Fibroblast of lung (primary cell): ENCODE data around the gene UNC13C. TPM values are rescaled to one million over a fixed set of nuclear protein-coding genes. Genes with fewer than 3 reads are reported as not detected.

Experiments
- DNase-seq, 2 donors: peaks; one replicate each; pipeline versions ENCODE4 v3.0.0 to v3.0.0-alpha.2; 2010; ENCODE audit warnings: low read depth in 2 of 2
- H2AFZ ChIP-seq: 2 replicates; pipeline ENCODE4 v1.5.1; 2012; ENCODE audit warnings: low read length, control low read depth, inconsistent platforms
- H3K27ac ChIP-seq: 2 replicates; pipeline ENCODE4 v1.5.1; 2011; ENCODE audit warnings: low read length, control low read depth; ENCODE audit not compliant: insufficient read depth
- H3K27me3 ChIP-seq: 2 replicates; pipeline ENCODE4 v1.5.1; 2011; ENCODE audit warnings: mild to moderate bottlenecking, low read length; ENCODE audit not compliant: control insufficient read depth, insufficient read depth
- H3K36me3 ChIP-seq: 2 replicates; pipeline ENCODE4 v1.5.1; 2011; ENCODE audit warnings: low read length; ENCODE audit not compliant: control insufficient read depth, insufficient read depth
- H3K4me1 ChIP-seq: 2 replicates; pipeline ENCODE4 v1.5.1; 2011; ENCODE audit warnings: low read length; ENCODE audit not compliant: control insufficient read depth, insufficient read depth; ENCODE audit errors: extremely low read depth
- H3K4me2 ChIP-seq: 2 replicates; pipeline ENCODE4 v1.5.1; 2011; ENCODE audit warnings: low read length, control low read depth; ENCODE audit not compliant: insufficient read depth; ENCODE audit errors: extremely low read depth
- H3K4me3 ChIP-seq, 4 experiments: fragments of 200-600 bp in 1 of 4; sonication (generic) in 1 of 4; replicated peaks in 1 of 4; 2 replicates each; pipeline ENCODE4 v1.5.1; 2011 to 2016; ENCODE audit warnings: low read length in 4 of 4, low read depth in 3 of 4, mild to moderate bottlenecking in 3 of 4, control low read depth in 2 of 4, inconsistent platforms in 1 of 4, mixed read lengths in 1 of 4; ENCODE audit not compliant: insufficient read depth in 1 of 4; ENCODE audit errors: control extremely low read depth in 1 of 4
- H3K79me2 ChIP-seq: 2 replicates; pipeline ENCODE4 v1.5.1; 2012; ENCODE audit warnings: mild to moderate bottlenecking, low read length, inconsistent platforms; ENCODE audit not compliant: control insufficient read depth, insufficient read depth
- H3K9ac ChIP-seq: 2 replicates; pipeline ENCODE4 v1.5.1; 2011; ENCODE audit warnings: mild to moderate bottlenecking, low read length, control low read depth; ENCODE audit not compliant: insufficient read depth
- H3K9me3 ChIP-seq: 2 replicates; pipeline ENCODE4 v1.5.1; 2012; ENCODE audit warnings: low read depth, low read length; ENCODE audit not compliant: control insufficient read depth, insufficient read depth
- H4K20me1 ChIP-seq: 2 replicates; pipeline ENCODE4 v1.5.1; 2011; ENCODE audit warnings: low read length; ENCODE audit not compliant: control insufficient read depth, insufficient read depth; ENCODE audit errors: extremely low read depth
- EZH2 ChIP-seq: IDR thresholded peaks from 2 replicates; pipeline ENCODE4 v1.5.1; 2012; ENCODE audit warnings: low read length, control low read depth, mild to moderate bottlenecking; ENCODE audit errors: missing control alignments
- polyA plus RNA-seq, 2 donors: library from polyadenylated mRNA; depleted of rRNA in 1 of 2; stranded (reverse) in 1 of 2; unstranded in 1 of 2; fragments of >200 nt; gene quantifications; 2 replicates each; pipeline ENCODE4 v1.2.1, GENCODE V29; 2011 to 2012; ENCODE audit warnings: missing spikeins in 1 of 2
- total RNA-seq: library from RNA; depleted of rRNA; stranded (reverse); fragments of >200 nt; gene quantifications from 2 replicates; pipeline ENCODE4 v1.2.1, GENCODE V29; 2014
- TF ChIP-seq, protein P1 (sequence below), 2 donors: IDR thresholded peaks in 1 of 2; conservative IDR thresholded peaks in 1 of 2; 1 replicate in 1 of 2; 2 replicates in 1 of 2; pipeline ENCODE4 v1.5.1; 2011 to 2012; ENCODE audit warnings: low read length in 2 of 2, control low read depth in 1 of 2, inconsistent platforms in 1 of 2, low read depth in 1 of 2, mild to moderate bottlenecking in 1 of 2

UNC13C gene
- total and polyA plus RNA-seq, 2 donors (not counting 1 experiment from before 2014, with no cell fraction given) = not detected

DNA sequence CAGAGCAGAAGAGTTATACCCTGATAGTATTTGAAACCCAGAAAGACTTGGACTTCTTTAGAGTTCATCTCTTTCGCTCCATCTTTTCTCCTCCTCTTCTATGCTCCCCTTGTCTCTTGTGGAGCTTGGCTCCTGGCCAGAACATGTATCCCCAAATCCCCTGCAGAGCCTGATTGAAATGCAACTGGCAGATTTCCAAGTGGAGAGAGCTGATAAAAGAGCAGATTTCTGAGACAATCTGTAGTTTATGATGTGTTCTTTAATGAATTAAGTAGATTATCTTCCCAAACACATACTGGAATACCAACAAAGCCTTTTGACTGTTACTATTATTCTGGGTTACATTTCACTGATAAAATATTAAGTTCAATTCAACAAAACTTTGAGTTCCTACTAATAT is 33.4 kb downstream of the UNC13C start:
- Histone ChIP-seq H3K9ac (no peak overlapping the region), H3K27ac (no peak overlapping the region), H3K27me3 (no peaks in the 10 kb centered on the region), H4K20me1 (no peaks in the 10 kb centered on the region), H2AFZ (no peak overlapping the region), H3K4me1 (no peaks in the 10 kb centered on the region), H3K4me2 (no peak overlapping the region), H3K4me3 (no peak overlapping the region), H3K9me3 (no peaks in the 10 kb centered on the region), H3K79me2 (no peaks in the 10 kb centered on the region), H3K36me3 (no peaks in the 10 kb centered on the region)
- no peak for DNase-seq
- no peak for TF ChIP-seq EZH2
- TF ChIP-seq, protein P1, sequence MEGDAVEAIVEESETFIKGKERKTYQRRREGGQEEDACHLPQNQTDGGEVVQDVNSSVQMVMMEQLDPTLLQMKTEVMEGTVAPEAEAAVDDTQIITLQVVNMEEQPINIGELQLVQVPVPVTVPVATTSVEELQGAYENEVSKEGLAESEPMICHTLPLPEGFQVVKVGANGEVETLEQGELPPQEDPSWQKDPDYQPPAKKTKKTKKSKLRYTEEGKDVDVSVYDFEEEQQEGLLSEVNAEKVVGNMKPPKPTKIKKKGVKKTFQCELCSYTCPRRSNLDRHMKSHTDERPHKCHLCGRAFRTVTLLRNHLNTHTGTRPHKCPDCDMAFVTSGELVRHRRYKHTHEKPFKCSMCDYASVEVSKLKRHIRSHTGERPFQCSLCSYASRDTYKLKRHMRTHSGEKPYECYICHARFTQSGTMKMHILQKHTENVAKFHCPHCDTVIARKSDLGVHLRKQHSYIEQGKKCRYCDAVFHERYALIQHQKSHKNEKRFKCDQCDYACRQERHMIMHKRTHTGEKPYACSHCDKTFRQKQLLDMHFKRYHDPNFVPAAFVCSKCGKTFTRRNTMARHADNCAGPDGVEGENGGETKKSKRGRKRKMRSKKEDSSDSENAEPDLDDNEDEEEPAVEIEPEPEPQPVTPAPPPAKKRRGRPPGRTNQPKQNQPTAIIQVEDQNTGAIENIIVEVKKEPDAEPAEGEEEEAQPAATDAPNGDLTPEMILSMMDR (conservative IDR thresholded peaks at IDR 0.05 in 1 of 2, IDR thresholded peaks at IDR 0.05 in 1 of 2; ENCODE audit: low read depth in 1 of 2, low read length in 2 of 2) = no peak

DNA sequence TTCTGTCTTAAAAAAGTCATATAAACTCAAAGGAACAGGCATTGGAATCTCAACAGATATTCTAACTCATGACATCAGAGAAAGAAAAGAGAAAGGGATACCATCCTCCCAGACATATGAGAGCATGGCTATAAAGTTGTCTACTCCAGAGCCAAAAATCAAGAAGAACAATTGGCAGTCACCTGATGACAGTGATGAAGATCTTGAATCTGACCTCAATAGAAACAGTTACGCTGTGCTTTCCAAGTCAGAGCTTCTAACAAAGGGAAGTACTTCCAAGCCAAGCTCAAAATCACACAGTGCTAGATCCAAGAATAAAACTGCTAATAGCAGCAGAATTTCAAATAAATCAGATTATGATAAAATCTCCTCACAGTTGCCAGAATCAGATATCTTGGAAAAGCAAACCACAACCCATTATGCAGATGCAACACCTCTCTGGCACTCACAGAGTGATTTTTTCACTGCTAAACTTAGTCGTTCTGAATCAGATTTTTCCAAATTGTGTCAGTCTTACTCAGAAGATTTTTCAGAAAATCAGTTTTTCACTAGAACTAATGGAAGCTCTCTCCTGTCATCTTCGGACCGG is 35.9 kb downstream of the UNC13C start:
- DNase-seq = no peak
- no peak overlapping the region for H3K4me3 ChIP-seq
- no peaks in the 10 kb centered on the region for H3K27me3 ChIP-seq
- no peaks in the 10 kb centered on the region for H3K79me2 ChIP-seq
- H2AFZ ChIP-seq = no peak overlapping the region
- no peak overlapping the region for H3K4me2 ChIP-seq
- no peaks in the 10 kb centered on the region for H3K36me3 ChIP-seq
- H3K27ac ChIP-seq = no peak overlapping the region
- no peak overlapping the region for H3K9ac ChIP-seq
- H3K4me1 ChIP-seq = no peaks in the 10 kb centered on the region
- H4K20me1 ChIP-seq = no peaks in the 10 kb centered on the region
- TF ChIP-seq, protein P1 (conservative IDR thresholded peaks at IDR 0.05 in 1 of 2, IDR thresholded peaks at IDR 0.05 in 1 of 2; ENCODE audit: low read depth in 1 of 2, low read length in 2 of 2) = no peak
- no peak for TF ChIP-seq EZH2
- H3K9me3 ChIP-seq = no peaks in the 10 kb centered on the region

DNA sequence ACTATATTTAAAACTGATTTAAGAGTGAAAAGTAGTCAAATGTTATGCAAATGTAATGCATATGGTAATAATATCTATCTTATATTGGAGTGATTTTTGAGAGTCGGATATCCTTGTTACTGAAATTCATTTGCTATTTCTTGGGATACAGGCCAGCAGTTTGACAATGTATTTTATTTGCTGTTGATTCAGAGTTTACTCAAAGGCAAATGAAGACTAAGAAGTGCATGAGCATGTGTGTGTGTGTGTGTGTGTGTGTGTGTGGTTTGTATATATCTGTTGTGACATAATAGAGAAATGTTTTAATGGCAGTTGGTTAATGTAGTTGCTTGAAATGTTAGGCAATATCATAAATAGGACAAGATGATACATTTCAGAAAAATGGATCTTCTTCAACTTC is 39.0 kb downstream of the UNC13C start:
- Histone ChIP-seq H3K4me3 (no peak overlapping the region), H3K4me2 (no peak overlapping the region), H3K27me3 (no peaks in the 10 kb centered on the region), H3K4me1 (no peaks in the 10 kb centered on the region), H3K27ac (no peak overlapping the region), H3K79me2 (no peaks in the 10 kb centered on the region), H4K20me1 (no peaks in the 10 kb centered on the region), H3K9ac (no peak overlapping the region), H2AFZ (no peak overlapping the region), H3K36me3 (no peaks in the 10 kb centered on the region), H3K9me3 (no peaks in the 10 kb centered on the region)
- no peak for DNase-seq
- TF ChIP-seq, protein P1 (conservative IDR thresholded peaks at IDR 0.05 in 1 of 2, IDR thresholded peaks at IDR 0.05 in 1 of 2; ENCODE audit: low read depth in 1 of 2, low read length in 2 of 2) = no peak
- TF ChIP-seq EZH2 = no peak
